Smooth muscle cell (in vitro differentiated cells): ENCODE data around the gene FGFRL1. TPM values are rescaled to one million over a fixed set of nuclear protein-coding genes. Genes with fewer than 3 reads are reported as not detected.

ENCODE experiments used
- DNase-seq: peaks from one replicate; lab custom pipeline; 2025; ENCODE audit not compliant: unreplicated experiment; lab: John Stamatoyannopoulos, UW
- H2AFZ ChIP-seq: fragments of 200-600 bp; sonication (generic); 2 replicates; pipeline ENCODE4 v1.6.0; 2016; ENCODE audit warnings: antibody characterized with exemption, low read depth, mild to moderate bottlenecking
- H3F3A ChIP-seq: fragments of 200-600 bp; sonication (generic); 2 replicates; pipeline ENCODE4 v1.6.0; 2017; ENCODE audit warnings: antibody characterized with exemption, low read depth
- H3K27ac ChIP-seq: fragments of 200-600 bp; sonication (generic); 2 replicates; pipeline ENCODE4 v1.5.1; 2016; ENCODE audit warnings: low read depth, mild to moderate bottlenecking
- H3K27me3 ChIP-seq: fragments of 200-600 bp; sonication (generic); 2 replicates; pipeline ENCODE4 v1.6.1; 2016; ENCODE audit warnings: low read depth, mild to moderate bottlenecking
- H3K36me3 ChIP-seq: fragments of 200-600 bp; sonication (generic); 2 replicates; pipeline ENCODE4 v1.5.1; 2016; ENCODE audit warnings: low read depth
- H3K4me1 ChIP-seq: fragments of 200-600 bp; sonication (generic); 2 replicates; pipeline ENCODE4 v1.5.1; 2016; ENCODE audit warnings: low read depth
- H3K4me2 ChIP-seq: fragments of 200-600 bp; sonication (generic); 2 replicates; pipeline ENCODE4 v1.6.0; 2016; ENCODE audit warnings: mild to moderate bottlenecking
- H3K4me3 ChIP-seq: fragments of 200-600 bp; sonication (generic); 2 replicates; pipeline ENCODE4 v1.5.1; 2016; ENCODE audit warnings: mild to moderate bottlenecking
- H3K79me2 ChIP-seq: fragments of 200-600 bp; sonication (generic); 2 replicates; pipeline ENCODE4 v1.6.0; 2016; ENCODE audit warnings: low read depth, mild to moderate bottlenecking
- H3K9ac ChIP-seq: fragments of 200-600 bp; sonication (generic); 2 replicates; pipeline ENCODE4 v1.6.0; 2016; ENCODE audit warnings: low read depth
- H3K9me3 ChIP-seq: fragments of 200-600 bp; sonication (generic); replicated peaks from 2 replicates; pipeline ENCODE4 v1.5.1; 2016; ENCODE audit warnings: low read depth
- H4K20me1 ChIP-seq: fragments of 200-600 bp; sonication (generic); 2 replicates; pipeline ENCODE4 v1.6.0; 2016; ENCODE audit warnings: low read depth
- CTCF ChIP-seq: fragments of 200-600 bp; sonication (generic); IDR thresholded peaks from 2 replicates; pipeline ENCODE4 v1.5.1; 2017; ENCODE audit warnings: borderline replicate concordance, mild to moderate bottlenecking, antibody characterized with exemption; ENCODE audit not compliant: insufficient read depth, poor library complexity, severe bottlenecking
- WGBS: methylation state at CpG from one replicate; pipeline ENCODE4 v1.1.7; 2016; ENCODE audit warnings: low lambda C conversion rate; 5-methylcytosine and 5-hydroxymethylcytosine counted together
- polyA plus RNA-seq: library from polyadenylated mRNA; unstranded; fragments of >200 nt; fragmentation: Nextera tagmentation; extraction: Ambion mirVana; gene quantifications from 2 replicates; pipeline ENCODE4 v1.2.1, GENCODE V29; 2016
- total RNA-seq: library from RNA; depleted of rRNA; stranded (reverse); fragments of >200 nt; gene quantifications from 2 replicates; pipeline ENCODE4 v1.2.3, GENCODE V29; 2014

FGFRL1 gene
- total and polyA plus RNA-seq, 2 experiments from 2014 or later: 16.1 to 30.7 TPM

GRCh38 chr4:1013225-1014073, 2.0 kb downstream of the FGFRL1 start:
- H4K20me1 ChIP-seq: peaks cover 63% of the 10 kb centered on the region
- no peak overlapping the region for H3K4me2 ChIP-seq
- no peaks in the 10 kb centered on the region for H3K9me3 ChIP-seq
- H3K36me3 ChIP-seq: no peaks in the 10 kb centered on the region
- no peak overlapping the region for H3K27ac ChIP-seq
- peaks cover 9% of the 10 kb centered on the region for H3F3A ChIP-seq
- H2AFZ ChIP-seq: no peak overlapping the region
- H3K4me3 ChIP-seq: no peak overlapping the region
- no peak for TF ChIP-seq CTCF
- H3K4me1 ChIP-seq: peaks cover 12% of the 10 kb centered on the region
- no peaks in the 10 kb centered on the region for H3K79me2 ChIP-seq
- DNase-seq: no peak
- no peak overlapping the region for H3K9ac ChIP-seq
- WGBS: 97% methylated on average over 39 of the region's 43 CpGs
- H3K27me3 ChIP-seq: peaks cover 8% of the 10 kb centered on the region

- H3K4me2 ChIP-seq: no peak overlapping the region
- no peak overlapping the region for H3K27ac ChIP-seq
- H3F3A ChIP-seq: peaks cover 9% of the 10 kb centered on the region
- H3K4me1 ChIP-seq: peaks cover 19% of the 10 kb centered on the region
- H3K36me3 ChIP-seq: no peaks in the 10 kb centered on the region
- no peak overlapping the region for H3K9ac ChIP-seq
- H3K27me3 ChIP-seq: no peaks in the 10 kb centered on the region
- H3K4me3 ChIP-seq: no peak overlapping the region
- no peak overlapping the region for H2AFZ ChIP-seq
- H3K79me2 ChIP-seq: no peaks in the 10 kb centered on the region
- H3K9me3 ChIP-seq: no peaks in the 10 kb centered on the region
- no peak for TF ChIP-seq CTCF
- H4K20me1 ChIP-seq: peaks cover 72% of the 10 kb centered on the region
- no peak for DNase-seq
- WGBS: 95% methylated on average over 36 of the region's 36 CpGs
Measured at GRCh38 chr4:1014291-1015167, 3.1 kb downstream of the FGFRL1 start.

GRCh38 chr4:1015179-1015578, 3.8 kb downstream of the FGFRL1 start:
- no peak for TF ChIP-seq CTCF
- H2AFZ ChIP-seq: no peak overlapping the region
- no peaks in the 10 kb centered on the region for H3K36me3 ChIP-seq
- no peaks in the 10 kb centered on the region for H3K27me3 ChIP-seq
- H3K4me3 ChIP-seq: no peak overlapping the region
- peaks cover 71% of the 10 kb centered on the region for H4K20me1 ChIP-seq
- no peaks in the 10 kb centered on the region for H3K9me3 ChIP-seq
- H3K79me2 ChIP-seq: no peaks in the 10 kb centered on the region
- peaks cover 9% of the 10 kb centered on the region for H3F3A ChIP-seq
- H3K9ac ChIP-seq: no peak overlapping the region
- peaks cover 19% of the 10 kb centered on the region for H3K4me1 ChIP-seq
- 93% methylated on average over 7 of the region's 8 CpGs for WGBS
- no peak for DNase-seq
- no peak overlapping the region for H3K27ac ChIP-seq
- H3K4me2 ChIP-seq: no peak overlapping the region
